Mammary epithelial cell (primary cell): ENCODE measurements around the gene TTYH1.

Experiments used
- EZH2 ChIP-seq: IDR thresholded peaks from 2 replicates; pipeline ENCODE4 v1.6.1; 2012; ENCODE audit warnings: low read length, inconsistent platforms, borderline replicate concordance
- TF ChIP-seq, protein P1 (sequence below), 2 donors: IDR thresholded peaks in 1 of 2; conservative IDR thresholded peaks in 1 of 2; 2 replicates each; pipeline ENCODE4 v1.5.1; 2011 to 2012; ENCODE audit warnings: inconsistent platforms in 2 of 2, low read length in 2 of 2, mild to moderate bottlenecking in 2 of 2, control low read depth in 1 of 2, low read depth in 1 of 2; ENCODE audit not compliant: insufficient read depth in 1 of 2; ENCODE audit errors: extremely low read depth in 1 of 2

DNA sequence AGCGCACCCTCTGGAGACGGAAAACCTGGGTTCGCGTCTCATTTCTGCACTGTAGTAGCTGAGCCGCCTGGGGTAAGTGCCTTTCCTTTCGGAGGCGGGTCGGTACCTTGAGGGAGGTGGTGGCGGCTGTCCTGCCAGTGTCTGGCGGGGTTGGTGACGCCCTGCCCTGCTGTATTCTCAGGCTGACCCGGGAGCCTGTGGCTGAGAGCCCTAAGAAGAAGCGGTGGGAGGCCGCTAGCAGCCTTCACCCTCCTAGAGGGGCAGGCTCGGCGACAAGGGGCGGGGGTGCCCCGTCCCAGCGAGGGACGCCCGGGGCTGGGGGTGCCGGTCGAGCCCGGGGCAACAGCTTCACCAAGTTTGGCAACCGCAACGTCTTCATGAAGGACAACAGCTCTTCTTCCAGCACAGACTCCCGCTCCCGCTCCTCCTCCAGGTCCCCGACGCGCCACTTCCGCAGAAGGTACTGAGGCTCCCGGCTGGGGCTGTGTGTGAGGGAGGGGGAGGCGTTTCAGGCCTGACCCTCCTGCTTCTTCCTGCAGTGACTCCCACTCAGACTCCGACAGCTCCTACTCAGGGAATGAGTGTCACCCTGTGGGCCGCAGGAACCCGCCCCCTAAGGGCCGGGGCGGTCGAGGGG lies 40.6 kb downstream of the TTYH1 start:
- TF ChIP-seq, protein P1, sequence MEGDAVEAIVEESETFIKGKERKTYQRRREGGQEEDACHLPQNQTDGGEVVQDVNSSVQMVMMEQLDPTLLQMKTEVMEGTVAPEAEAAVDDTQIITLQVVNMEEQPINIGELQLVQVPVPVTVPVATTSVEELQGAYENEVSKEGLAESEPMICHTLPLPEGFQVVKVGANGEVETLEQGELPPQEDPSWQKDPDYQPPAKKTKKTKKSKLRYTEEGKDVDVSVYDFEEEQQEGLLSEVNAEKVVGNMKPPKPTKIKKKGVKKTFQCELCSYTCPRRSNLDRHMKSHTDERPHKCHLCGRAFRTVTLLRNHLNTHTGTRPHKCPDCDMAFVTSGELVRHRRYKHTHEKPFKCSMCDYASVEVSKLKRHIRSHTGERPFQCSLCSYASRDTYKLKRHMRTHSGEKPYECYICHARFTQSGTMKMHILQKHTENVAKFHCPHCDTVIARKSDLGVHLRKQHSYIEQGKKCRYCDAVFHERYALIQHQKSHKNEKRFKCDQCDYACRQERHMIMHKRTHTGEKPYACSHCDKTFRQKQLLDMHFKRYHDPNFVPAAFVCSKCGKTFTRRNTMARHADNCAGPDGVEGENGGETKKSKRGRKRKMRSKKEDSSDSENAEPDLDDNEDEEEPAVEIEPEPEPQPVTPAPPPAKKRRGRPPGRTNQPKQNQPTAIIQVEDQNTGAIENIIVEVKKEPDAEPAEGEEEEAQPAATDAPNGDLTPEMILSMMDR (conservative IDR thresholded peaks at IDR 0.05 in 1 of 2, IDR thresholded peaks at IDR 0.05 in 1 of 2; ENCODE audit: extremely low read depth in 1 of 2, insufficient read depth in 1 of 2, low read depth in 1 of 2, low read length in 2 of 2), result no peak
- TF ChIP-seq EZH2, result no peak
